GM12892 (cell line): ENCODE data around the gene PDYN.

Experiments
- DNase-seq: peaks from one replicate; pipeline ENCODE4 v3.0.0; 2011; ENCODE audit not compliant: insufficient read length
- FAIRE-seq: peaks from 2 replicates; lab custom pipeline; 2011; peaks lifted over from hg19 to GRCh38; lab: Jason Lieb, UNC
- POLR2A ChIP-seq: IDR thresholded peaks from 2 replicates; pipeline ENCODE4 v1.6.1; 2011; ENCODE audit warnings: low read depth, low read length, control low read depth
- POLR2AphosphoS5 ChIP-seq: IDR thresholded peaks from 2 replicates; pipeline ENCODE4 v1.6.1; 2011; ENCODE audit warnings: low read depth, low read length, control low read depth
- TAF1 ChIP-seq: IDR thresholded peaks from 2 replicates; pipeline ENCODE4 v1.6.1; 2011; ENCODE audit warnings: low read depth, mild to moderate bottlenecking, control low read depth, low read length, borderline replicate concordance

PDYN gene

DNA sequence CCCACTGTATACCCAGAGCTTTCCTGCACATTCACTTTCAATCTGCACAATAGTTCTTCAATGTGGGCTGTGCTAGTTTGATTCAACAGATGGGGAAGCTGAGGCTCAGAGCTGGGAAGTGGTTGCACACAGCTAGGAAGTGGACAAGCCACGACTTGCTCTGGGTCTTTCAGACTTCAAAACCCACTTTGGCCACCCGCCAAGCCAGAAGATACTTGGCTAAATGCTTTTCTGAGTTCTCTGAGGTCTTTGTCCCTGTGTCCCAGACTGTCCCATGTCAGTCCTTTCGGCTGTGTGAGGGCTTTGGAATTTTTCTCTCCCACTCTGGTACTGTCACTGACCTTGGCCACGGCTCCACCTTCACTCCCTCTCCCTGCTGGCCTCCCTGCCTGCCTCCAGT lies 10.6 kb downstream of the PDYN start:
- DNase-seq: no peak
- FAIRE-seq: no peak
- TF ChIP-seq POLR2A (no peak), POLR2AphosphoS5 (no peak)

DNA sequence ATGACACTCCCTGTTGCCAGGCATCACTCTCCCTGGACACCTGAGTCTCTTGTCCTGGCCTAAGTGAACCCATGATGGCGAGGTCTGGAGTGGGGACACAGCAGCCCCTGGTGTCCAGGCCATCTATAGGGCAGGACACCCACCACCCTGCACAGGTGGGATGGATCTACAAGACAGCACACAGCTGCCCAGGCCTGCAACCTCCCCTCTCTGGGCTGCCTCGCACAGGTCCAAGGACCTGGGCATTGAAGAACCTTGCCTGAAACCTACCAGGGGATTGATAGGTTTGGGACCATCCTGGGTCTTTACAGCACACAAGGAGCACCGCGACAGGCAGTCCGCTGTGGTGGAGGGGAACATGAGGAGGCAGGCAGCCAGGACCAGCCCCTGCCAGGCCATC lies 11.2 kb downstream of the PDYN start:
- TF ChIP-seq POLR2AphosphoS5 (no peak), POLR2A (no peak), TAF1 (no peak)
- DNase-seq: no peak
- no peak for FAIRE-seq

DNA sequence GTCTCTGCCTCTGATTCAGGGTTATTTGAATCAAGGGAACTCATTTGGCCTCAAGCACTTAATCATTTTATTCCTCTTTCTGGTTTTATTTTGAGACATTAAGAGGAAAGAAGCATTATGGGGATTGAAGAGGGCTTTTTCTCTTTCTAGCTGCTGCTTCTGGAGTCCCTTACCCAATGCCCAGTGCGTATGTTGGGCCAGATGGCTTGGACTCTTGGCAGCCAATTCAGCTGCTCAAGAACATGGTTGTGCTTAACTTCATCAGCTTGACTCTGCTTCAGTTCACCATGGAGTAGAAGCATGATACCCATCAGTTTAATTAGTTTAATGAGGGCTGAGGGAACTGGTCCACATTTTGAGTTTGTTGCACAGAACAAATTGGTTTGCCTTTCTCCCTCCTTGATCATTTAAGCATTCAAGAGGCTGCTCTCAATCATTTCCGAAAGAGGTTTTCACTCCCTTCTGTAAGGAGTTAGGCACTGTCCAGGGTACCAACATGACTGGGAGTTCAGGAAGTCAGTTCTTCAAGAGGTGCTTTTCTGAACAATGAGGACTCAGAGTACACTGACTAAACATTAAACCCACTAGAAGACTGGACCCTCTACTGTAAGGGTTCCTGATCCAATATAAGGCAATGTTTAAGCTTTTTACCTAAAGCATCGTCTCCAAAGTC lies 14.6 kb downstream of the PDYN start:
- TF ChIP-seq POLR2AphosphoS5: no peak
- TF ChIP-seq POLR2A: no peak
- TF ChIP-seq TAF1: no peak
- DNase-seq (no peak), FAIRE-seq (no peak)

DNA sequence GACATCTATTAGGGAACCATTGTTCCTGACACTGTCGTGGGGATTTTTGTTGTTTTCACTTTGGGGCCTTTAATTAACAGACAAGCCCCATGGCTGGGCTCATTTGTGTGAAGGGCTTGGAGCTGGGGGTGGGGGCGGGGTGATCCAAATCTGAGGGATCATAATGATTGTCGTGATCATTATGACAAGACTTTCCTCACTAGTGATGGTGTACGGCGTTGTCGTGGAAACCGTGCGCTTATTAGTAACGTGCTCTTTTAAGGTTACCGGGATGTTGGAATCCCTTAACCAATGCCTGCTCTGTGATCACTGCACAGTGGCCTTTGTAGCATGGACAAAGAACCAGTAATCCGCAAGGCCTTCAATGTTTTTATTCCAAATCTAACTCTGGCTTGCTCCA lies 18.6 kb downstream of the PDYN start:
- FAIRE-seq (no peak), DNase-seq (no peak)
- TF ChIP-seq TAF1 (no peak), POLR2AphosphoS5 (no peak), POLR2A (no peak)

DNA sequence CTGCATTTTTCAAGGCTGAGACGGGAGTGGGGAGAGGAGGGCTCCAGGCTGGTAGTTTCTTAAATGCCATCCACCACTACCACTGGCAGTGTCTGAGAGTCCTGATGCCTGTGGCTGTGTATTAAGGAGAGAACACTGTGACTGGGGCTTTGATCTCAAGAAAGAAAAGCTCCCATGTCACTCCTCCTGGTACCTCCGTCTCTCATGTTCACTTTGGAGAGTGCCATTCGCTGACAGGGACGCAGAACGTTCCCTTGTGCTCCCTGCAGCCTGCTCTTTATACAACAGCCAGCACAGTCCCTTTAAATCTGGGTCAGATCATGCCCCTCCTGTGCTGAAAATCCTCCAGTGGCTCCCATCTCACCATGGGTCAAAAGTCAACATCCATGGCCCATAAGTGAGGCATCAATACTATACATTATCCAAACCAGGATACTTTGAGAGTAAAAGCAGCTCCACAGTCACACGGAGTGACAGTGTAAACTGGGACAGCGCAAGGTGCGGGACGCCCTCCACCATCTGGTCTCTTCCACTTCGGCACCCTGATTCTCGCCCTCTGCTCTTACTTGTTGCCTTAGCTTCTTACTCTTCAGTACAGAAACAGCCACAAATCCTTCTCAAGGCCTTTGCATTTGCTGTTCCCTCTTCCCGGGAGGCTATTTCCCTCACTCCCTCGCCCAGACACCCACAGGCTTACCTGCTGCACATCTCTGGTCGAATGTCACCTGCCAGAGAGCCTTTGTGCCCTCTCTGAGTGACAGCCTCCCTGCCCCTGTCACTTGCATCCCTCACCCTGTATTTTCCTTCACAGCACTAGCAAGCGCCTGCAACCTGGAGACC lies 20.0 kb downstream of the PDYN start:
- DNase-seq (no peak), FAIRE-seq (no peak)
- TF ChIP-seq POLR2AphosphoS5: no peak

DNA sequence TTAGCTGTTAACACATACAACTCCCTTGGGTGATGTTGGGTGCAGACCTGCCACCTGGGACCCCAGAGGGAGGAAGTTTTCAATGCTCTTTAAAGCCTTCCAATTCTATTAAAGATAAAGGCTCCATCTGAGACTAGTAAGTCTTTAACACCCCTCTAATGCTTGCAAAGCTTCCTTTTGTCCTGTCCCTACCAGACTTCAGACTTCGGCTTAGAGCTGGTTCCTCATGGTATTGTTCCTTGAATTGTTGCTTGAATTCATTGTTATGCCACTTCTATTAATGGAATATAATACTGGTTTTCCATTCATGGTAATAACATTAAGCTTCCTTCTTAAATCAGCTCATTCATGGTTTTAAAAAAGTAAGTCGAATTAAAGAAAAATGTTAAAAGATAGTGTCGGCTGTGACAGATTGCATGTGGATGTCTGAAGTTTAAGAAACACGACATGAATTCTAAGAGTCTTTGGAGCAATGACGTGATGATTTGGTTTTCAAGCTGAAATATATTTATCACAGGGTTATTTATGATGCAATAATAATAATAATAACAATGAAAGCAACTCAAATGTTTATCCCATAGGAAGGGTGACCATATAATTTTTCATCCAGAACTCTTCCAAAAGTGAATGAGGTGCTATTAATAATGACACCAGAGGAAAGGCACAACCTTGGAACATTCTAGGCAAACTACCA lies 21.8 kb downstream of the PDYN start:
- no peak for TF ChIP-seq POLR2A
- no peak for FAIRE-seq
- DNase-seq: no peak

DNA sequence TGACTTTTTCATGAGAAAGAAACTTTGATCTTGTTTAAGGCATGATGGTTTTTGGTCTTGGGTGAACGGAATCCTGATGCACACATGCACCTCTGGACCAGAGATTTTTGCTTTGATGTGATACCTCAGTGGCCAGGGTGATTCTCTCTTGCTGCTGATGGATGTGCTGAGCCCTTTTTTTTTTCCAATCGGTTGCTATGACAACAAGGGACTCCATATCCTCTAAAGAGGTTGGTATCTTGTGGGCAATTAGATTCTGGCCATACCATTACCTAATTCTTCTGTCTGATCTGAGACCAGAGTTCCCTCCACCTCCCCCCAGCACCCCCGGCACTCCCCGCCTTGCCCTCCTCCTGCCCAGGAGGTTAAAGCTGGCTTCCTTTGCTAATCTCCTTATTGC lies 24.9 kb downstream of the PDYN start:
- FAIRE-seq (no peak), DNase-seq (no peak)
- no peak for TF ChIP-seq POLR2A
- TF ChIP-seq TAF1: no peak
- no peak for TF ChIP-seq POLR2AphosphoS5

DNA sequence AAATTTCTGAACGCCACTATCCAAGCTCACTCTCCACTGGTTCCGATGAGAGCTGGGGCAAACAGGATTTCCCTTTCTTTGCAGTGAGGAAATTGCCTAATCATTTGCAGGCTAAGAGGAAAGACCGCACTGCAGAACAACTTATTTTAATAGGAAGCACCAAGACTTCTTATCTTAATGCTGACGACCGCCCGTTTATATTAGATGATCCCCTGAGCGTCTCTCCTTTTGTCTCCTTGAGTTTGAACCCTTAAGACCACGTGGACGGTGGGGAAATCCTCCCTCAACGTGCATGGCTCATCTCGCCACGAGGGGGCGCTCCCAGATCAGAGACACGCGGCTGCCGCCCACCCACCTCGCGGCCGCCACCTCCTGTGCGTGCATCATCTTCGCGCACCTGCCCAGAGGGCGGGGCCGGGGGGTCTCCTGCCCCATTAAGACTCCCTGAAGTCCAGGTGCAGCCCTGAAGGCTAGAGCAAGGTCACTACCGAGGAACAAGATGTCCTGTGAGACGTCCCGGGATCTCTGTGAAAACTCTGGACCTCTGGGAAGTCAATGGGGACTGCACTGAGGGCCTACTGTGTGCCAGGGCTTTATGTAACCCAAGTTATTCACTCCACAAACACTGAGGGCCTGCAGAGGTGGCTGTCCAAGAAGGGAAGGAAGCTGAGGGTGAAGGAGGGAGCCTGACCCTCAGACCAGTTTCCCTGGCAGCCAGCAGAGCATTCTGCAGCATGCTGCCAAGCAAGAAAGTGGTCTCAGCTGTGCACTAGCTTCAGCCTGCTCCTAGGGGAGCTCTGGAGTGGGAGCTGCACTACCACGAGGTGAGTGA lies 28.1 kb downstream of the PDYN start:
- DNase-seq: peak; percentile 54
- FAIRE-seq: peak; percentile 95
- TF ChIP-seq POLR2A: no peak
- TF ChIP-seq POLR2AphosphoS5: no peak
- no peak for TF ChIP-seq TAF1

DNA sequence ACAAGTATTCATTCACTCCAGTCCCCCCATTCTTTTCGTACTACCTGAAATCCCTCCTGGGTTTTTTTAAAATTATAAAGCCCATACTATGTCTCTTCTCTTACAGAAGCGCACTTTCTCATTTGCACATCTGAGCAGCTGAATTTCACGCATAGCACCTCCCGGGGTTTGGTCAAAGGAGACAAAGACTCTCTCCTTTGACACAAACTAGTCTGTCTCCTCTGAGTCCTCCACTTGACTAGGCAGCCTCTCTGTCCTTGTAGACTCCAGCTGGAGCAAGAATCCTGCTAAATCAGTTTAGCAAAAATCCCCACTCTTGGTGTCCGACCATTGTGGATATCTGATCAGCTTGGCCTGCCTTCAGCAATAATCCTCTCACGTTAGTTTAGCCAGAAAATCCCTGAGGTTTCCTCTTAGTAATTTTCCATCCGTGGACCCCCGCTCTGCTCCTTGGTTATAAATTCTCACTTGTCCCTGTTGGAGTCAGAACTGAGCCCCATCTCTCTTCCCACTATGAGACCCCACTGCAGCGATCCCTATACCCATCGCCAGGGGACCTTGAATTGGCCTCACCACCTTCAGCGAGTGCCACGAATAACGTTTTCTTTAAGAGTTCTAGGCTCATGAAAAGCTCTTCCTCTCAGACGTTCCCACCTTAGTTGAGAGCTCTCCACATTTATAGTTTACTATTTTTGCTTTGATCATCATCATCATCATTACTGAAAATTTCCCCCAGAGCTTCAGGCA lies 29.0 kb downstream of the PDYN start:
- FAIRE-seq: peak; percentile 24
- TF ChIP-seq POLR2AphosphoS5: no peak
- no peak for TF ChIP-seq POLR2A
- no peak for TF ChIP-seq TAF1
- DNase-seq: no peak

DNA sequence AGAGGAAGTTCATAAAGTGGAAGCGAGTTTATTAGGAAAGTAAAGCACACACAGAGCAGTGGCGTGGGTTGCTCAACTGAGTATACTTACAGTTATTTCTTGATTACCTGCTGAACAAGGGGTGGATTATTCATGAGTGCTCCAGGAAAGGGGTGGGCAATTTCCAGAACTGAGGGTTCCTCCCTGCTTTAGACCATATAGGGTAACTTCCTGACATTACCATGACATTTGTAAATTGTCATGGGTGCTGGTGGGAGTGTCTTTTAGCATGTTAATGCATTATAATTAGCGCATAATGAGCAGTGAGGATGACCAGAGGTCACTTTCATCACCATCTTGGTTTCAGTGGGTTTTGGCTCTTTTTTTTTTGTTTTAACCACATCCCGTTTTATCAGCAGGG lies 29.8 kb downstream of the PDYN start:
- no peak for FAIRE-seq

DNA sequence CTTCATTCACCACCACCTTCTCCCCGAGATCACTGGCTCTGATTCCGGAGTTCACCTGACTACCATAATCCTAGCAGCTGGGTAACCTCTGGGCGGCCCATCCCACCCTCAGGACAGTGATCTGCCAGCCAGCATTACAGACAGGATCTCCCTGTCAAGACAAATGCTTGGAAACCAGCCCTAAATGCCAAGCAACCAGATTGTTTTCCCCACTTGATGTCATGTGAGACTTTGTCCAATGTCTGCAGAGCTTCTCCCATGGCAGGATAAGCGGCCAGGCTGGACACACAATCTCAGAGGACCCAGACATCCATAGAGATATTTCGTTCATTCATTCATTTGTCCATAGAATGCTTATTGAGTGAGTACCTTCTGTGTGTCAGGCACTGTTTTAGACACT lies 32.5 kb downstream of the PDYN start:
- DNase-seq: no peak
- FAIRE-seq: no peak

More for the DNA sequence above, 29.8 kb downstream of the PDYN start:
- TF ChIP-seq POLR2AphosphoS5 (no peak), POLR2A (no peak), TAF1 (no peak)
- DNase-seq: no peak

More for the DNA sequence above, 32.5 kb downstream of the PDYN start:
- TF ChIP-seq POLR2A: no peak
- TF ChIP-seq POLR2AphosphoS5: no peak
- no peak for TF ChIP-seq TAF1
